Osteoblast (primary cell): Measurements from ENCODE around the gene CCDC24. TPM values are rescaled to one million over a fixed set of nuclear protein-coding genes. Genes with fewer than 3 reads are reported as not detected.

Experiments used
- DNase-seq: peaks from one replicate; pipeline ENCODE4 v3.0.0; 2011; ENCODE audit warnings: low spot score, mixed read lengths; ENCODE audit not compliant: insufficient read length; ENCODE audit errors: missing footprints
- H2AFZ ChIP-seq: 2 replicates; pipeline ENCODE4 v1.6.0; 2011; ENCODE audit warnings: mild to moderate bottlenecking, low read length
- H3K27ac ChIP-seq: 2 replicates; pipeline ENCODE4 v1.5.1; 2011; ENCODE audit warnings: mild to moderate bottlenecking, low read depth, low read length, moderate library complexity
- H3K27me3 ChIP-seq: 2 replicates; pipeline ENCODE4 v1.6.0; 2012; ENCODE audit warnings: mild to moderate bottlenecking, control low read depth, inconsistent platforms, low read length, moderate library complexity; ENCODE audit not compliant: insufficient read depth
- H3K36me3 ChIP-seq: 2 replicates; pipeline ENCODE4 v1.5.1; 2011; ENCODE audit warnings: mild to moderate bottlenecking, low read length, control low read depth, moderate library complexity; ENCODE audit not compliant: insufficient read depth
- H3K4me1 ChIP-seq: 2 replicates; pipeline ENCODE4 v1.5.1; 2011; ENCODE audit warnings: mild to moderate bottlenecking, low read length, control low read depth, moderate library complexity; ENCODE audit not compliant: insufficient read depth
- H3K4me2 ChIP-seq: 2 replicates; pipeline ENCODE4 v1.6.0; 2011; ENCODE audit warnings: mild to moderate bottlenecking, low read length; ENCODE audit not compliant: insufficient read depth
- H3K4me3 ChIP-seq: fragments of 200-600 bp; sonication (generic); 3 replicates; pipeline ENCODE4 v1.5.1; 2012; ENCODE audit warnings: mild to moderate bottlenecking, low read length, inconsistent platforms; ENCODE audit not compliant: insufficient read depth
- H3K79me2 ChIP-seq: 2 replicates; pipeline ENCODE4 v1.6.0; 2012; ENCODE audit warnings: mild to moderate bottlenecking, low read length, control low read depth, inconsistent platforms; ENCODE audit not compliant: insufficient read depth
- H3K9me3 ChIP-seq: 2 replicates; pipeline ENCODE4 v1.5.1; 2011; ENCODE audit warnings: low read depth, low read length, control low read depth
- H4K20me1 ChIP-seq: 2 replicates; pipeline ENCODE4 v1.6.0; 2012; ENCODE audit warnings: mild to moderate bottlenecking, low read length, control low read depth; ENCODE audit not compliant: insufficient read depth
- CTCF ChIP-seq: IDR thresholded peaks from 2 replicates; pipeline ENCODE4 v1.5.1; 2011; ENCODE audit warnings: mild to moderate bottlenecking, low read depth, low read length, moderate library complexity; ENCODE audit errors: extremely low read depth
- total RNA-seq: library from RNA; depleted of rRNA; stranded (reverse); fragments of >200 nt; gene quantifications from 2 replicates; pipeline ENCODE4 v1.2.3, GENCODE V29; 2012

The CCDC24 gene
- total RNA-seq, 1 donor = 2.9 TPM

GRCh38 chr1:44021156-44021555, 29.8 kb downstream of the CCDC24 start:
- no peak overlapping the region for H3K4me3 ChIP-seq
- no peaks in the 10 kb centered on the region for H3K27me3 ChIP-seq
- H2AFZ ChIP-seq = no peak overlapping the region
- H3K4me1 ChIP-seq = peaks cover 7% of the 10 kb centered on the region
- no peaks in the 10 kb centered on the region for H4K20me1 ChIP-seq
- H3K9me3 ChIP-seq = no peaks in the 10 kb centered on the region
- H3K4me2 ChIP-seq = no peak overlapping the region
- no peak overlapping the region for H3K27ac ChIP-seq
- DNase-seq = peak; percentile 45
- no peak for TF ChIP-seq CTCF
- no peaks in the 10 kb centered on the region for H3K36me3 ChIP-seq
- no peaks in the 10 kb centered on the region for H3K79me2 ChIP-seq

- Histone ChIP-seq H3K4me3 (no peak overlapping the region), H3K79me2 (no peaks in the 10 kb centered on the region), H3K36me3 (no peaks in the 10 kb centered on the region), H3K4me1 (peaks cover 7% of the 10 kb centered on the region), H2AFZ (no peak overlapping the region), H3K9me3 (no peaks in the 10 kb centered on the region), H3K27ac (no peak overlapping the region), H3K4me2 (no peak overlapping the region), H3K27me3 (no peaks in the 10 kb centered on the region), H4K20me1 (no peaks in the 10 kb centered on the region)
- peak; percentile 27 for TF ChIP-seq CTCF
- peak; percentile 39 for DNase-seq
Observed at GRCh38 chr1:44021581-44022321, 30.4 kb downstream of the CCDC24 start.

- no peak for TF ChIP-seq CTCF
- Histone ChIP-seq H3K27me3 (no peaks in the 10 kb centered on the region), H3K4me2 (no peak overlapping the region), H3K79me2 (no peaks in the 10 kb centered on the region), H3K4me3 (no peak overlapping the region), H3K4me1 (peaks cover 8% of the 10 kb centered on the region), H3K36me3 (no peaks in the 10 kb centered on the region), H3K9me3 (no peaks in the 10 kb centered on the region), H2AFZ (no peak overlapping the region), H3K27ac (no peak overlapping the region), H4K20me1 (no peaks in the 10 kb centered on the region)
- DNase-seq = peak; percentile 58
Observed at GRCh38 chr1:44024031-44024902, 32.9 kb downstream of the CCDC24 start.
